ENCODE results near the gene ZSCAN32. TPM values are rescaled to one million over a fixed set of nuclear protein-coding genes. Genes with fewer than 3 reads are reported as not detected.
A peak's percentile ranks its signal among the peaks of the same experiment; 100 is the strongest.

Gene ZSCAN32
- total RNA-seq, 1 donor from 2014 or later = 14.3 TPM

GRCh38 chr16:3400446-3400778 is 392 bp downstream of the ZSCAN32 start:
- Mint-ChIP-seq H3K4me3 (ENCODE audit: unreplicated experiment) (peak overlapping the region; percentile 88), H3K36me3 (ENCODE audit: unreplicated experiment) (peaks cover 57% of the 10 kb centered on the region), H3K4me1 (ENCODE audit: unreplicated experiment) (peaks cover 14% of the 10 kb centered on the region), H3K27ac (ENCODE audit: unreplicated experiment) (peak overlapping the region; percentile 85), H3K27me3 (ENCODE audit: unreplicated experiment) (no peaks in the 10 kb centered on the region), H3K9me3 (ENCODE audit: unreplicated experiment) (peaks cover 23% of the 10 kb centered on the region)
- TF ChIP-seq CTCF (IDR thresholded peaks at IDR 0.05) = no peak
- no peak for DNase-seq (ENCODE audit: extremely low spot score, unreplicated experiment)

GRCh38 chr16:3389663-3390338 is 11.0 kb downstream of the ZSCAN32 start:
- Mint-ChIP-seq H3K9me3 (ENCODE audit: unreplicated experiment) (peaks cover 35% of the 10 kb centered on the region), H3K36me3 (ENCODE audit: unreplicated experiment) (peaks cover 84% of the 10 kb centered on the region), H3K27me3 (ENCODE audit: unreplicated experiment) (no peaks in the 10 kb centered on the region), H3K27ac (ENCODE audit: unreplicated experiment) (no peak overlapping the region), H3K4me3 (ENCODE audit: unreplicated experiment) (no peak overlapping the region), H3K4me1 (ENCODE audit: unreplicated experiment) (no peaks in the 10 kb centered on the region)
- no peak for DNase-seq (ENCODE audit: extremely low spot score, unreplicated experiment)
- TF ChIP-seq CTCF (IDR thresholded peaks at IDR 0.05) = no peak

GRCh38 chr16:3388325-3388724 is 12.5 kb downstream of the ZSCAN32 start:
- H3K27me3 Mint-ChIP-seq (ENCODE audit: unreplicated experiment) = no peaks in the 10 kb centered on the region
- H3K4me1 Mint-ChIP-seq (ENCODE audit: unreplicated experiment) = no peaks in the 10 kb centered on the region
- DNase-seq (ENCODE audit: extremely low spot score, unreplicated experiment) = no peak
- peaks cover 84% of the 10 kb centered on the region for H3K36me3 Mint-ChIP-seq (ENCODE audit: unreplicated experiment)
- peaks cover 35% of the 10 kb centered on the region for H3K9me3 Mint-ChIP-seq (ENCODE audit: unreplicated experiment)
- TF ChIP-seq CTCF (IDR thresholded peaks at IDR 0.05) = no peak
- no peak overlapping the region for H3K27ac Mint-ChIP-seq (ENCODE audit: unreplicated experiment)
- H3K4me3 Mint-ChIP-seq (ENCODE audit: unreplicated experiment) = no peak overlapping the region

GRCh38 chr16:3383045-3383448 is 17.8 kb downstream of the ZSCAN32 start:
- TF ChIP-seq CTCF (IDR thresholded peaks at IDR 0.05) = no peak
- Mint-ChIP-seq H3K4me1 (ENCODE audit: unreplicated experiment) (no peaks in the 10 kb centered on the region), H3K9me3 (ENCODE audit: unreplicated experiment) (peaks cover 47% of the 10 kb centered on the region), H3K4me3 (ENCODE audit: unreplicated experiment) (no peak overlapping the region), H3K27ac (ENCODE audit: unreplicated experiment) (no peak overlapping the region), H3K36me3 (ENCODE audit: unreplicated experiment) (peaks cover 73% of the 10 kb centered on the region), H3K27me3 (ENCODE audit: unreplicated experiment) (no peaks in the 10 kb centered on the region)
- no peak for DNase-seq (ENCODE audit: extremely low spot score, unreplicated experiment)

- no peak overlapping the region for H3K27ac Mint-ChIP-seq (ENCODE audit: unreplicated experiment)
- no peaks in the 10 kb centered on the region for H3K27me3 Mint-ChIP-seq (ENCODE audit: unreplicated experiment)
- H3K4me3 Mint-ChIP-seq (ENCODE audit: unreplicated experiment) = no peak overlapping the region
- no peaks in the 10 kb centered on the region for H3K4me1 Mint-ChIP-seq (ENCODE audit: unreplicated experiment)
- TF ChIP-seq CTCF (IDR thresholded peaks at IDR 0.05) = no peak
- peaks cover 46% of the 10 kb centered on the region for H3K9me3 Mint-ChIP-seq (ENCODE audit: unreplicated experiment)
- H3K36me3 Mint-ChIP-seq (ENCODE audit: unreplicated experiment) = peaks cover 32% of the 10 kb centered on the region
- DNase-seq (ENCODE audit: extremely low spot score, unreplicated experiment) = no peak
These were observed 22.9 kb downstream of the ZSCAN32 start for GRCh38 chr16:3377917-3378316.

Data from osteocyte (in vitro differentiated cells).